Activated B cell treated with CpG ODN at 0.5 μM for 24 hours (primary cell): ENCODE measurements around the gene MRPL49. TPM values are rescaled to one million over a fixed set of nuclear protein-coding genes. Genes with fewer than 3 reads are reported as not detected.

Experiments used
- ATAC-seq: fragments of 200-7000 bp; cut with Tn5 transposase; one replicate; pipeline ENCODE4 v1.10.0; 2021; ENCODE audit warnings: low read depth, mild to moderate bottlenecking, moderate library complexity
- CTCF ChIA-PET: fragments of 350-600 bp; sonication (Branson Sonifier 250); formaldehyde crosslinking; loops from one replicate; lab custom pipeline; 2021; ENCODE audit warnings: antibody characterized with exemption; lab: Charles Lee
- POLR2A ChIA-PET: fragments of 350-600 bp; sonication (Branson Sonifier 250); formaldehyde crosslinking; loops from one replicate; lab custom pipeline; 2021; ENCODE audit warnings: antibody characterized with exemption; lab: Charles Lee
- DNase-seq: peaks from one replicate; pipeline ENCODE4 v3.0.0; 2022
- H3K27ac Mint-ChIP-seq: one replicate; pipeline ENCODE4 v1.8.0; 2020; ENCODE audit warnings: mixed read lengths
- H3K27me3 Mint-ChIP-seq: one replicate; pipeline ENCODE4 v1.8.0; 2021; ENCODE audit warnings: mixed read lengths
- H3K36me3 Mint-ChIP-seq: one replicate; pipeline ENCODE4 v1.8.0; 2021; ENCODE audit warnings: low read depth, mixed read lengths
- H3K4me1 Mint-ChIP-seq: one replicate; pipeline ENCODE4 v1.8.0; 2021; ENCODE audit warnings: mixed read lengths
- H3K4me3 Mint-ChIP-seq: one replicate; pipeline ENCODE4 v1.8.0; 2020; ENCODE audit warnings: mild to moderate bottlenecking, mixed read lengths
- H3K9me3 Mint-ChIP-seq: one replicate; pipeline ENCODE4 v1.8.0; 2020; ENCODE audit warnings: mixed read lengths
- CTCF ChIP-seq: fragments of 200-600 bp; IDR thresholded peaks from one replicate; pipeline ENCODE4 v1.8.0; 2022; ENCODE audit warnings: antibody characterized with exemption, mild to moderate bottlenecking
- intact Hi-C: fragments of 100-400 bp; cut with micrococcal nuclease; formaldehyde crosslinking; loops from one replicate; pipeline ENCODE4 v1.15.1; 2024
- total RNA-seq: library from RNA; stranded (reverse); gene quantifications from 2 replicates; pipeline ENCODE4 v1.2.3, GENCODE V29; 2022

Gene MRPL49
- total RNA-seq, result 60.0 and 62.4 TPM in 2 replicates

GRCh38 chr11:65121865-65122696 is at the start of gene MRPL49, which contains the start of gene FAU:
TSS of gene MRPL49 (plus strand) at chr11:65122321. CDS start at chr11:65122347, 26 bp downstream.
TSS of gene FAU (minus strand) at chr11:65122134. CDS start at chr11:65121813, 321 bp downstream.
- CTCF ChIA-PET, result interaction anchor here (0.6 to 3.1 kb wide), 11 partner anchors 9 to 433 kb away, joined by 3 to 27 read pairs (median 3); partner anchors contain the start of genes CAPN1, CDC42EP2, SYVN1 and TM7SF2
- H3K27me3 Mint-ChIP-seq, result no peaks in the 10 kb centered on the region
- H3K9me3 Mint-ChIP-seq, result no peaks in the 10 kb centered on the region
- intact Hi-C loops, result loop anchor here (1.0 kb wide), 4 partner anchors 10 to 198 kb away; partner anchors contain the start of genes CDCA5, PPP2R5B and ZFPL1
- H3K27ac Mint-ChIP-seq, result peak within 1 kb of the TSS; percentile 99
- peaks cover 60% of the 10 kb centered on the region for H3K4me1 Mint-ChIP-seq
- DNase-seq (peak; percentile 96), ATAC-seq (peak; percentile 81)
- no peak for TF ChIP-seq CTCF
- H3K4me3 Mint-ChIP-seq, result peak within 1 kb of the TSS; percentile 99
- POLR2A ChIA-PET, result interaction anchor here (0.5 to 15.3 kb wide), 34 partner anchors 9 to 539 kb away, joined by 3 to 546 read pairs (median 4); partner anchors contain the start of genes CAPN1, DPF2, MALAT1 and POLA2
- peaks cover 81% of the 10 kb centered on the region for H3K36me3 Mint-ChIP-seq

GRCh38 chr11:65072631-65072966 is 49.5 kb upstream of the MRPL49 start:
- intact Hi-C loops, result no loop called here
- Mint-ChIP-seq H3K9me3 (no peaks in the 10 kb centered on the region), H3K4me1 (peaks cover 4% of the 10 kb centered on the region), H3K36me3 (no peaks in the 10 kb centered on the region), H3K27me3 (no peaks in the 10 kb centered on the region), H3K27ac (no peak overlapping the region), H3K4me3 (no peak overlapping the region)
- ATAC-seq, result no peak
- TF ChIP-seq CTCF, result no peak
- no peak for DNase-seq
- ChIA-PET POLR2A (interaction anchor here (0.7 kb wide), 1 partner anchor 115 kb away, joined by 10 read pairs; no protein-coding TSS in a partner anchor), CTCF (no interaction called here)

DNA sequence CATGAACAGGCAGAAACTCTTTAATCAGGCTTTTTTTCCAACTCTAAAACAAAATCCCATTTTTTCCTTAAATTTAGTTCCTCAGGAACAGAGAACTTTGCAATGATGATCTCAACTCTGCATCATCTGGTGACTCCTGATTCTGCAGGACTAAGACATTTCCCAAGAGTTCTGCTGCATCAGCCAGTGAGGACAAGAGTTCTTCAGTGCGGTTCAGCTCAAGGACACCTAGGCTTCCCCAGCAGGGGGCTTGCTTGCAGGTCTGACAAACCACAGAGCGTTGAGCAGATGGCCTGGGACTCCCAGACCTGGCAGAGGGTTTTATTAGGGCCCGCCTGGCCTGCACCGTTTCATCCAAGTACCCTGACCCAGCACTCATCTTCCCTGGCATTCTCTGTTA is 44.7 kb upstream of the MRPL49 start:
- Mint-ChIP-seq H3K4me3 (no peak overlapping the region), H3K27me3 (no peaks in the 10 kb centered on the region), H3K27ac (no peak overlapping the region), H3K4me1 (peaks cover 10% of the 10 kb centered on the region), H3K9me3 (no peaks in the 10 kb centered on the region), H3K36me3 (no peaks in the 10 kb centered on the region)
- ChIA-PET POLR2A (interaction anchor here (0.6 kb wide), 1 partner anchor 67 kb away, joined by 7 read pairs; no protein-coding TSS in a partner anchor), CTCF (interaction anchor here (1.4 to 1.9 kb wide), 3 partner anchors 33 to 229 kb away, joined by 3 to 7 read pairs (median 6); partner anchors contain the start of gene ARL2)
- DNase-seq (no peak), ATAC-seq (no peak)
- TF ChIP-seq CTCF, result no peak
- intact Hi-C loops, result no loop called here

DNA sequence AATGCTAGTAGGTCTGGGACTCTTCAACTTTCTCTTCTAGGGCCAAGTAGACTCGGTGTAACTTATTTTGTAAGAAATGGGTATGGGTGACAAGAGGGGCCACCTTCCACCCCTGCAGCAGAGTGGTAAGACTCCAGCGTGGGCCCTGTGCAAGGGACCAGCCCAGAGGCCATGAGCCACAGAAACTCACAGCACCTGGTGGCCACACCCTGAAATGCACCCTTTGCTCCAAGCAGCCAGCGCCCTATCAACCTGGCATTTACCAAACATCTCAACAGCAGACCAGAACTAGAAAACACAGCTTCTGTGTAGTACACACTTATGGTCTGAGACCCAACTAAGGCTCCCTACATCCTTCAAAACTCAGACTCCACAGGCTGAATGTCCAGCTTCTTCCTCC is 44.0 kb upstream of the MRPL49 start:
- Mint-ChIP-seq H3K4me3 (no peak overlapping the region), H3K27ac (peak overlapping the region; percentile 41), H3K27me3 (no peaks in the 10 kb centered on the region), H3K36me3 (no peaks in the 10 kb centered on the region), H3K9me3 (no peaks in the 10 kb centered on the region), H3K4me1 (peaks cover 10% of the 10 kb centered on the region)
- TF ChIP-seq CTCF, result no peak
- peak; percentile 51 for DNase-seq
- intact Hi-C loops, result loop anchor here (1.0 kb wide), 3 partner anchors 51 to 231 kb away; partner anchors contain the start of gene SNX15
- ATAC-seq, result peak; percentile 99
- POLR2A ChIA-PET, result interaction anchor here (0.6 to 1.0 kb wide), 3 partner anchors 15 to 39 kb away, joined by 3 to 7 read pairs (median 5); partner anchors contain the start of genes VPS51 and ZNHIT2
- CTCF ChIA-PET, result interaction anchor here (1.4 to 1.9 kb wide), 2 partner anchors 64 to 230 kb away, joined by 3 to 6 read pairs; partner anchors contain the start of gene ARL2
